Skeletal muscle satellite cell (primary cell): ENCODE data around the gene FAM53A.
"Not testable (repeated sequence)": the region's sequence is repeated elsewhere in the genome, so short reads cannot be mapped to it uniquely, and the experiment has no call there.

Experiments
- H3K27me3 ChIP-seq: 2 replicates; pipeline ENCODE4 v1.7.0; 2013; ENCODE audit warnings: low read length; ENCODE audit not compliant: control insufficient read depth, insufficient read depth
- H3K36me3 ChIP-seq: 2 replicates; pipeline ENCODE4 v1.7.0; 2013; ENCODE audit warnings: mild to moderate bottlenecking, control low read depth, low read length; ENCODE audit not compliant: insufficient read depth
- H3K4me1 ChIP-seq: 2 replicates; pipeline ENCODE4 v1.7.0; 2013; ENCODE audit warnings: low read length; ENCODE audit not compliant: control insufficient read depth, insufficient read depth
- H3K4me2 ChIP-seq: 2 replicates; pipeline ENCODE4 v1.7.0; 2013; ENCODE audit warnings: mild to moderate bottlenecking, low read length
- H3K4me3 ChIP-seq: 2 replicates; pipeline ENCODE4 v1.7.0; 2013; ENCODE audit warnings: low read length
- H3K9ac ChIP-seq: 2 replicates; pipeline ENCODE4 v1.7.0; 2013; ENCODE audit warnings: mild to moderate bottlenecking, low read depth, low read length, moderate library complexity
- H3K9me3 ChIP-seq: replicated peaks from 2 replicates; pipeline ENCODE4 v1.7.0; 2013; ENCODE audit warnings: mild to moderate bottlenecking, control low read depth, low read length

FAM53A gene

DNA sequence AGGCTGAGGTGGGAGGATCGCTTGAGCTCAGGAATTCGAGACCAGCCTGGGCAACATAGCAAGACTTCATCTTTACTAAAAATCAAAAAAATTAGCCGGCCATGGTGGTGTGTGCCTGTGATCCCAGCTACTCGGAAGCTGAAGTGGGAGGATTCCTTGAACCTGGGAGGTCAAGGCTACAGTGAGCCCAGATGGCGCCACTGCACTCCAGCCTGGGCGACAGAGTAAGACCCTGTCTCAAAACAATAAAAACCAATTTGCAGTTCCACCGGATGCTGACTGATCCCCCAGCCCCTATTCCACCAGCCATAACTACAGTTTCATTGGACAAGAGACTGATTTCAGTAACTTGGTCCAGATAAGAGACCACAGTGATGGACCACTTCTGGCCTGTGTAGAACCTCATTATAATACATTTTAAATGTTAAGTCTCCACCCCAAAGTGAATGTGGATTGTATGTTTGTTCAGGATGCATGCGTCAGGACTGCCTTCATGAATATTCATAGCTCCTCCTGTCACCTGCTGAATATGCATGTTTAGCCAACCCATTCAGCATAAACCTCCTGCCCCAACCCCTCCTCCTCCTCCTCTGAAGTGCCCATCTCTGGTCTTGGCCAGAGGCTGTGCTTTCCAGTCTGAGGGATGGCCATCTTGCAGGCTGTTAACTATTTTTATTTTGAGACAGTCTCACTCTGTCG, 30.3 kb upstream of the FAM53A start:
- no peak overlapping the region for H3K4me3 ChIP-seq
- no peak overlapping the region for H3K4me2 ChIP-seq
- H3K9ac ChIP-seq = no peak overlapping the region
- no peaks in the 10 kb centered on the region for H3K9me3 ChIP-seq
- H3K36me3 ChIP-seq = peaks cover 28% of the 10 kb centered on the region
- no peaks in the 10 kb centered on the region for H3K27me3 ChIP-seq
- H3K4me1 ChIP-seq = peaks cover 35% of the 10 kb centered on the region

DNA sequence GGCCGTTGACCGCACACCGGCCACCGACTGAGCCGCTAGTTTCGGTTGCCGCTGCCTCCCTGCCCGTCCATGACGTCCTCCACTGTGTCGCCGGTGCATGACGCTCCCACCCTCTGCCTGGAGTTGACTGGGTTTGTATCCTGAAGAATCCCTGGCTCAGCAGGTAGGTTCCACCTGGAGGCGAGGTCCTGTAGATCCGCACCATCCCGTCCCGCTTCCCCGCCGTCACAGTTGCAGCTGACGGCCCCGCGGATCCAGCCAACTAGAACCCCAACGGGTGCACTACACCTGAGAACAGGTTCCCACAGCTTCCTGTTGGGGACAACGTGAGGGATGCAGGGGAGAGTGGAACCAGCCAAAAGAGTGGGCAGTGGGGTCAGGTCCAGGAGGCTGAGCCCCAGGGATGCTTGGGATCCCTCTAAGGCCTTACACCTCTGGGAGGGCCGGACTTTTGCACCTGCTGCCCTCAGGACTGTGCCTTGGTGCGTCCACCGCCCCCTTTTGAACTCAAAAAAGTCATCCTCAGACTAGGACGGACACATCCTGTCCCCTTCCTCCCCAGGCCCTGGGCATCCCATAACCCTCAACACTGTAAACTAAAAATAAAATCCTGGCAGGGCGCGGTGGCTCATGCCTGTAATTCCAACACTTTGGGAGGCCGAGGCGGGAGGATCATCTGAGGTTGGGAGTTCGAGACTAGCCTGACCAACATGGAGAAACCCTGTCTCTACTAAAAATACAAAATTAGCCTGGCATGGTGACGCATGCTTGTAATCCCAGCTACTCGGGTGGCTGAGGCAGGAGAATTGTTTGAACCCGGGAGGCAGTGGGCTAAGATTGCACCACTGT, 29.1 kb upstream of the FAM53A start:
- Histone ChIP-seq H3K4me3 (peak overlapping the region; percentile 97), H3K4me1 (peaks cover 34% of the 10 kb centered on the region), H3K36me3 (peaks cover 33% of the 10 kb centered on the region)

DNA sequence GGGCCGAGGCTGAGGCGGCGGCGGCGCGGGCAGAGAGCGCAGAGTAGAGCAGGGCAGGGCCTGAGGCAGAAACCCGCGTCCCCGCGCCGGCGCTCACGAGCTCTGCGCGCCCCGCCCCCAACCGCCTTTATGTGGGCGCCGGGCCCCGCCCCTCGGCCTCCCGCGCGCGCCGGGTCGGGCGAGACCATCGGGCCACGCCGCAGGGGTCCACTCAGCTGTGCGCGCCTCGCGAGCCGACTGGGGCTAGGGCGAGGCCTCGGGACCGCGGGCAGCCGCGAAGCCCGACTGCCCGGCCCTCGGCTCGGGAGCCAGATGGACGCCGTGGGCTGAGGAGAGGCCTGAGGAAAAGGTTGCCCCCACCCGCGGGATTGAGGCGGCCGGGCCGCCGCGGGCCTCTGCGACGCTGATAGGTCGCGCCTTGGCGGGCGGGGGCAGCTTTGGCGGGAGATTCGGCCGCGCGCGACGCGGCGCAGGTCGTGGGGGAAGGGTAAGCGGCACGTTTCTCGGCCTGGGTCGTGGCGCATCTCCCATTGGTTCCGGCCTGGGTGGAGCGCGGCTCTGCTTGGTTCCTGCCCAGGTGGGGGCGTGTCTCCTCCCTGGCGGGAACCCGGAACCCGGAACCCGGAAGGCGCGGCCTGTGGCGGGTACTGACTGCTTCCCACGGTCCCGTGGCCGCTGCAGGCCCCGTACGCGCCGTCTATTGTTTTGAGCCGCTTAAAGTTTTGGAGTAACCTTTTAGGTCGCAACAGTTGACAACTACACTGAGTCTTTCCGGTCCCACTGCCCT, 28.3 kb upstream of the FAM53A start, which contains the start of gene SLBP:
SLBP (minus strand) TSS at position 104 of the 787 bp plus-strand sequence. CDS start 131 bp downstream, outside the sequence.
- H3K36me3 ChIP-seq = peaks cover 25% of the 10 kb centered on the region
- peaks cover 34% of the 10 kb centered on the region for H3K4me1 ChIP-seq
- peak within 1 kb of the TSS; percentile 97 for H3K4me3 ChIP-seq
- H3K27me3 ChIP-seq = no peaks in the 10 kb centered on the region
- peak within 1 kb of the TSS; percentile 98 for H3K4me2 ChIP-seq
- no peaks in the 10 kb centered on the region for H3K9me3 ChIP-seq
- peak within 1 kb of the TSS; percentile 100 for H3K9ac ChIP-seq

More for the DNA sequence above, 29.1 kb upstream of the FAM53A start:
- Histone ChIP-seq H3K9me3 (no peaks in the 10 kb centered on the region), H3K4me2 (peak overlapping the region; percentile 98), H3K9ac (peak overlapping the region; percentile 100), H3K27me3 (no peaks in the 10 kb centered on the region)

DNA sequence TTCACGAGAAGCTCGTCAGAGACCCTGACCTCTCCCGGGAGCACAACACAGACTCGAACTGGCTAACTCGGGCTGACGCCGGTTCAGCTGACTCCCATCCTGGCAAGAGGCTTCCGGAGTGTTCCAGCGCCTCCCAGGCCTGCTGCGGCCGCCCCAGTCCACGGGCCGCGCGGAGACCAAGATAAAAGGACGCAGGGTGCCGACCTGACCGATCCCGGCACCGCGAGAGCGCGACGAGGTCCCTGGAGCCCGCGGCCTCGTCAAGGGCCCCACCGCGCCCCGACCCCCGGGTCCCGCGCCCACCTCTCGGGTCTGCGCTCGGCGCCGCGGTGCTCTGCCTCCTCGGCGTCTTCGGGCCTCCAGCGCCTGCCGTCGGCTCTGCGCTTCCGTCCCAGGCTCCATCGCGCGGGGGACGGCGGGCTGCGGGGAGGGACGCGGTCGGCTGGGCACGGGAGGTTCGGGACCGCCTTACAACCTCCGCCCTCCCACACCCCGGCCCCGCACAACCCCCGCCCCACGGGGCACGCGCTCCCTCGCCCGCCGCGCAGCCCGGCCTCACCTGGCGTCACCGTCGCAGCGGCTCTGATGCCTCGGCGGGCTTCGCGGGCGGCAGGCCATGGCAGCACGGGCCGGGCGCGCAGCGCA, 27.6 kb upstream of the FAM53A start:
- peaks cover 18% of the 10 kb centered on the region for H3K36me3 ChIP-seq

DNA sequence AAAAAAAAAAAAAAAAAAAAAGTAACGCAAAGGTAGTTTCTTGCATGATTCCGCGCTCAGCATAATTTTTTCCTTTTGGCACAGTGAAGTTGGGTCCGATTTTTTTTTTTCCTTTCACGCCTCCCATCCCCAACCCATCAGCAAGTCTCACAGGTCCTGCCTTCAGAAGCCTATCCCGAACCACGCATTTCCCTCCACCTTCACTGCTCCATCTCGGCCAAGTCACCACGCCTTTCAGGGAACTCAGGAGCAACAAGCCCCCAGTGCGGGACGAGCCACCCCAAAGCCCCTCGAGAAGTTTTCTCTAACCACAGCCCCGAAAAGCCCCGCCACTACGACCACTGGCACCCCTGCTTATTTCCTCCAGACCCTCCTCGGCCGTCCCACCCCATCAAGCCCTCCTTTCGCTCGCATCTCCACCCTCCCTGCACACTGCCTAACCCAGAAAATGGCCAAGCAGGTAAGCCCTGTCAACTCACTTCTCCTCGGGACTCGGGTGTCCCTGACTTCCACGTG, 27.0 kb upstream of the FAM53A start:
- no peaks in the 10 kb centered on the region for H3K27me3 ChIP-seq
- H3K9ac ChIP-seq = peak overlapping the region; percentile 100
- peak overlapping the region; percentile 98 for H3K4me2 ChIP-seq
- H3K4me3 ChIP-seq = peak overlapping the region; percentile 97
- peaks cover 34% of the 10 kb centered on the region for H3K4me1 ChIP-seq
- peaks cover 16% of the 10 kb centered on the region for H3K36me3 ChIP-seq
- no peaks in the 10 kb centered on the region for H3K9me3 ChIP-seq

More for the DNA sequence above, 27.6 kb upstream of the FAM53A start:
- Histone ChIP-seq H3K9me3 (no peaks in the 10 kb centered on the region), H3K27me3 (no peaks in the 10 kb centered on the region), H3K4me1 (peaks cover 34% of the 10 kb centered on the region), H3K4me3 (peak overlapping the region; percentile 97), H3K4me2 (peak overlapping the region; percentile 98), H3K9ac (peak overlapping the region; percentile 100)

DNA sequence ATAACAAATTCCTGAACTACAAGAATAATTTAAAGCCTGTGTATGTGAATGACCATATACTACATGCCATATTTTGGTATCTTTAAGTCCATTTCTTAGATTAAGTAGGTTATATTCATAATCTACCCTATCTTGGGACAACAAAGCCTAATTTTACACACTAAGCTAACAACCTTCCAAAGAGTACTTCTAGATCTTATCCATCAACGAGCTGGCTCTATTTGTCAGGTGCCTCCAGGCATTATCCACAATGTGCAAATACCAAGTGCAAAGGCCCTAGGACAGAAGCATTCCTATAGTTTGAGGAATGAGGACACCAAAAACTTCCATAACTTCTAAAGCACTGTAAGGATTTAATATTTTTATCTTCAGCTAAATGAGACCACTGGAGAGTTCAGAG, 24.5 kb upstream of the FAM53A start:
- Histone ChIP-seq H3K4me2 (peak overlapping the region; percentile 6), H3K36me3 (peaks cover 40% of the 10 kb centered on the region), H3K9ac (no peak overlapping the region), H3K4me1 (peaks cover 27% of the 10 kb centered on the region), H3K4me3 (no peak overlapping the region), H3K9me3 (no peaks in the 10 kb centered on the region), H3K27me3 (no peaks in the 10 kb centered on the region)

DNA sequence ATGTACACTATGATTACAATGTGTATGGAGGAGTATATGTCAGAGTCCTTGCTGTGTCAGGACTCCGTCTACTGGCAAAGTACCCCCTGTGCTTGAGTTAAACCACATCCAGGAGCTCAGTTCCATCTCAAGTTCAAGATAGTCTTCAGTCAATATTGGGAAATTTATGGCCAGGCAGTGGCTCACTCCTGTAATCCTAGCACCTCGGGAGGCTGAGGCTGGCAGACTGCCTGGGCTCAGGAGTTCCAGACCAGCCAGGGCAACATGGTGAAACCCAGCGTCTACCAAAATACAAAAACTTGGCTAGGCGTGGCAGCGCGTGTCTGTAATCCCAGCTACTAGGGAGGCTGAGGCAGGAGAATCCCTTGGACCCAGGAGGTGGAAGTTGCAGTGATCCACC, 22.2 kb upstream of the FAM53A start:
- Histone ChIP-seq H3K4me3 (no peak overlapping the region), H3K27me3 (no peaks in the 10 kb centered on the region), H3K4me2 (no peak overlapping the region), H3K36me3 (peaks cover 60% of the 10 kb centered on the region), H3K4me1 (peaks cover 30% of the 10 kb centered on the region), H3K9me3 (no peaks in the 10 kb centered on the region), H3K9ac (no peak overlapping the region)

DNA sequence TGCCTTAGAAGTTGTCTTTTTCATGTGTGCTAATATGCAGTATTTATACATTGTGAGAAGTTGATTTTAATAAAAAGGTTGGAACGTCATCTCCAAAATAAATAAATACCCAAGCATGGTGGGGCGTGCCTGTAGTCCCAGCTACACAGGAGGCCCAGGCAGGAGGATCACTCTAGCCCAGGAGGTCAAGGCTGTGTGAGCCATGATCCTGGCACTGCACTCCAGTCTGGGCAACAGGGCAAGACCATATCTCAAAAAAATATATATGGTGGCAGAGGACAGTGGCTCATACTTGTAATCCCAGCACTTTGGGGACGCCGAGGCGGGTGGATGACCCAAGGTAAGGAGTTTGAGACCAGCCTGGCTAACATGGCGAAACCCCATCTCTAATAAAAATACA, 21.6 kb upstream of the FAM53A start:
- Histone ChIP-seq H3K27me3 (no peaks in the 10 kb centered on the region), H3K9me3 (no peaks in the 10 kb centered on the region), H3K4me3 (no peak overlapping the region), H3K4me1 (peaks cover 27% of the 10 kb centered on the region), H3K4me2 (no peak overlapping the region), H3K9ac (no peak overlapping the region), H3K36me3 (peaks cover 65% of the 10 kb centered on the region)

DNA sequence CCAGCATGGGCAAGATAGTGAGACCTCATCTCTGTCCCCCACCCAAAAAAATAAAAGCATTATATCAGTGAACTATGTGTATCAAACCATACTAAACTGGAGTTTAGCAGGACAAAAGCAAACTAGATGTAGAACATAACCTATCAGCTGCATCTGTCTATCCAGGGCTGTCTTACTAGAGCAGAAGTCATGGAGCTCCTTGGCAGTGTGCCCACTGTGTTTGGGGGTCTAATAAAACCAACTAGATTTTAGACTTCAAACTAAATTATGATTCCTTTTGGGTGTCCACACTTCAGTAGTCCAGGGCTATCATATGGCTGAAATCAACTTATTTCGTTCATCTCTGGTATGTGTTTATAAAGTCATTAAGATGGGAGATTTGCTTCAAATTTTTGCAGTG, 19.8 kb upstream of the FAM53A start:
- Histone ChIP-seq H3K4me2 (no peak overlapping the region), H3K4me1 (peaks cover 15% of the 10 kb centered on the region), H3K27me3 (no peaks in the 10 kb centered on the region), H3K9ac (no peak overlapping the region), H3K4me3 (no peak overlapping the region), H3K9me3 (no peaks in the 10 kb centered on the region), H3K36me3 (peaks cover 74% of the 10 kb centered on the region)

DNA sequence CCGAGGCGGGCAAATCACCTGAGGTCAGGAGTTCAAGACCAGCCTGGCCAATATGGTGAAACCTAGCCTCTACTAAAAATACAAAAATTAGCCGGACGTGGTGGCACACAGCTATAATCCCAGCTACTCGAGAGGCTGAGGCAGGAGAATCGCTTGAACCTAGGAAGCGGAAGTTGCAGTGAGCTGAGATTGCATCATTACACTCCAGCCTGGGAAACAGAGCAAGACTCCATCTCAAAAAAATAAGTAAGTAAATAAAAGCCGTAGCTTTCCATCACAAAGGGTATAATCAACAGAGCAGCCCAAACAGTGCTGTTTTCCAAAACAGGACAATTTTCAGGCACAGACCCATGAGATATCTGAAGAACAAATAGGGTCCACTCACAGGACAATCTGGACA, 17.6 kb upstream of the FAM53A start:
- H3K9me3 ChIP-seq, H3K4me2 ChIP-seq, H3K4me3 ChIP-seq, H3K27me3 ChIP-seq, H3K9ac ChIP-seq: not testable (repeated sequence)
- peaks cover 81% of the 10 kb centered on the region for H3K36me3 ChIP-seq
- H3K4me1 ChIP-seq = peaks cover 18% of the 10 kb centered on the region
